Neuron (in vitro differentiated cells): ENCODE data around the gene FOXM1.

Experiments
- H2AFZ ChIP-seq: one replicate; pipeline ENCODE4 v1.6.1; 2013; ENCODE audit warnings: low read depth, mild to moderate bottlenecking, inconsistent platforms, low read length, moderate library complexity
- H3K27me3 ChIP-seq: one replicate; pipeline ENCODE4 v1.6.1; 2013; ENCODE audit warnings: low read length; ENCODE audit not compliant: insufficient read depth
- H3K36me3 ChIP-seq: one replicate; pipeline ENCODE4 v1.6.1; 2013; ENCODE audit warnings: low read length; ENCODE audit not compliant: insufficient read depth
- H3K4me1 ChIP-seq: one replicate; pipeline ENCODE4 v1.6.1; 2013; ENCODE audit warnings: low read length; ENCODE audit not compliant: insufficient read depth
- H3K4me3 ChIP-seq: 2 replicates; pipeline ENCODE4 v1.5.1; 2013; ENCODE audit warnings: mild to moderate bottlenecking, low read length, moderate library complexity
- H3K9me3 ChIP-seq: one replicate; pipeline ENCODE4 v1.6.1; 2013; ENCODE audit warnings: low read length

Gene FOXM1, protein sequence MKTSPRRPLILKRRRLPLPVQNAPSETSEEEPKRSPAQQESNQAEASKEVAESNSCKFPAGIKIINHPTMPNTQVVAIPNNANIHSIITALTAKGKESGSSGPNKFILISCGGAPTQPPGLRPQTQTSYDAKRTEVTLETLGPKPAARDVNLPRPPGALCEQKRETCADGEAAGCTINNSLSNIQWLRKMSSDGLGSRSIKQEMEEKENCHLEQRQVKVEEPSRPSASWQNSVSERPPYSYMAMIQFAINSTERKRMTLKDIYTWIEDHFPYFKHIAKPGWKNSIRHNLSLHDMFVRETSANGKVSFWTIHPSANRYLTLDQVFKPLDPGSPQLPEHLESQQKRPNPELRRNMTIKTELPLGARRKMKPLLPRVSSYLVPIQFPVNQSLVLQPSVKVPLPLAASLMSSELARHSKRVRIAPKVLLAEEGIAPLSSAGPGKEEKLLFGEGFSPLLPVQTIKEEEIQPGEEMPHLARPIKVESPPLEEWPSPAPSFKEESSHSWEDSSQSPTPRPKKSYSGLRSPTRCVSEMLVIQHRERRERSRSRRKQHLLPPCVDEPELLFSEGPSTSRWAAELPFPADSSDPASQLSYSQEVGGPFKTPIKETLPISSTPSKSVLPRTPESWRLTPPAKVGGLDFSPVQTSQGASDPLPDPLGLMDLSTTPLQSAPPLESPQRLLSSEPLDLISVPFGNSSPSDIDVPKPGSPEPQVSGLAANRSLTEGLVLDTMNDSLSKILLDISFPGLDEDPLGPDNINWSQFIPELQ

DNA sequence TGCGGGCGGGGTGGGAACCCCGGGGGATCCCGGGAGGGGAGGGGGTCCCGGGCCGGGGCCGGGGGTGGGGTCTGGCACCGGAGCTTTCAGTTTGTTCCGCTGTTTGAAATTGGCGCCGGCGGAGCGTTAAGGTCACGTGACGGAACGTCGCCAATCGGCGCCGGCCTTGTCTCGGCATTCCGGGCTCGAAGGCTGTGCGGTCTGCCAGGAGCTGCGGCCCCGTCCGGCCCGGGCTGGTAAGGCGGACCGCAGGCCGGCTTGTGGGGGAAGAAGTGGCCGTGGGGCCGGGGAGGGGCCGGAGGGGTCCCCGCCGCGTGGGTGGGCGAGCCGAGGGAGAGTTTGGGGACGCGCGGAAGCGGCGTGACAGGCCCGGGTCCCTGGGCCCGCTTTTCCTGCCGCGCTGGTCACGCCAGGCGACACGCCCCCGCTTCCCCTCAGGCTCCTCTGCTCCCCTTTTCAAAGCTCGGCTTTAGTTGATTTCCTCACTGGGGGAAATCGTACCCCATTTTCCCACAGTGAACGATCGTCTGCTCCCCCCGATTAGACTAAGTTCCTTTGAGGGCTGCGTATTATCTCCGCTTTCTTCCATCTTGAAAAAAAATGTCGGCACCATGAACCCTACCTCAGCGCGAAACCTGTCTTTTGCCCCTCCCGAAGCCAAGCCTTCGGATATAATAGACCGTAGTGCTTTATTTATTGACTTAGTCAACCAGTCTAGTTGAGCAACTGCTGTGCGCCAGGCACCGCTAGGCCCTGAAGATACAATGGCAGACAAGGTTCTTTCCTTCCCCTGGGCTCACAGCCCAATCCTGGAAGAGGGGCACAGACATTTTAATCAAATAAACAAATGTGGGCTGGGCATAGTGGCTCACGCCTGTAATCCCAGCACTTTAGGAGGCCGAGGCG is at the start of gene FOXM1, which contains the start of gene RHNO1:
Gene FOXM1 (minus strand): TSS at position 128 of the 906 bp plus-strand sequence. CDS start 2,696 bp downstream, outside the sequence.
Gene RHNO1 (plus strand): TSS at position 177 of the 906 bp plus-strand sequence. CDS start 8,144 bp downstream, outside the sequence.
- peak within 1 kb of the TSS; percentile 97 for H3K4me3 ChIP-seq
- H2AFZ ChIP-seq = peak within 1 kb of the TSS; percentile 67
- peaks cover 34% of the 10 kb centered on the region for H3K36me3 ChIP-seq
- no peaks in the 10 kb centered on the region for H3K27me3 ChIP-seq
- H3K4me1 ChIP-seq = peaks cover 16% of the 10 kb centered on the region
- H3K9me3 ChIP-seq = no peaks in the 10 kb centered on the region

DNA sequence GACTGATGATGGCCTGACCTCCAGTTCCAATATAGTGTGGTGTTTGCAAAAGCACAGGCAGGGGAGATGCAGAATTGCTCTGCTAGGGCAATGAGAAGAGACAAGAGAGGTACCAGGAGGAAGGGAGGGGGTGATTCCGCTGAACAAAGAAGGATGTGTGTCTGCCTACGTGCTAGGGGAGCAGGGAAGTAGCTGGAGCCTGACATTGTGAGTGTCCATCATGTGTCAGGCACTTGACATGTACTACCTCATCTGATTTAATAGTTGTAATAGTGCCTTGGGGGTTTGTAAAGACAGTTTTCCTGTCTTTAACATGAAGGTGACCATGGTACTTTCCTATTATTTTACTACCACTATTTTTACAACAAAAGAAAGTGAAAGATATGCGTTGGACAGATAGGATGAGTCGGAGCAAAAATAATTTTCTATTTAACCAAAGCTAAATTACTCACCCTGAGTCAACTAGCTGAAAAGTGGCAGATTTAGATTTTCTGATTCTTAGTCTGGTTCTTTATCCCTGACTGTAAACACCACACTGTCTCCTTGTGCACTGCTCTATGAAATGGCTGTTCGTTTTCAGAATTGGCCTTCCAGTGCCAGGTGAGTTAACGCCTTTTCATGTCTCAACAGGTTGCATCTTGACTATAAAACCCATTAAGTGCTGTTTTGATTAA is 48.5 kb upstream of the FOXM1 start:
- H2AFZ ChIP-seq = no peak overlapping the region
- H3K9me3 ChIP-seq = no peaks in the 10 kb centered on the region
- no peaks in the 10 kb centered on the region for H3K27me3 ChIP-seq
- no peaks in the 10 kb centered on the region for H3K4me1 ChIP-seq
- H3K36me3 ChIP-seq = peaks cover 62% of the 10 kb centered on the region
- no peak overlapping the region for H3K4me3 ChIP-seq

DNA sequence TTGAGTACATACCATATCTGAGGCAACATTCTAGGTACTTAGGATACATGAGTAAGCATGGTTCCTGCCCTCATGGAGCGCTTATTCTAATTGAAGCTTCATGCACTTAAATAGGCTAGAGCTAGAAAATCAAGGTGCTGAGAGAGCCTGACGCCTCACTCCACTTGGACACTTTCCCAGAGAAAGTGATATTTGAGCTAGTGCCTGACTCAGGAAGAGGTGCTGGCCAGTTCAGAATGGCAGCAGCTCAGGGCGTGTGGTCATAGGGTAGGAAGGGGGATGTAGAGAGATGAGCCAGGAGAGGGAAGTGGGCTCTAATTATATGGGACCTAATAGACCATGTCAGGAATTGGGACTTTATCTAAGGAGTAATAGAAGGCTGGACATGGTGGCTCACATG is 47.0 kb upstream of the FOXM1 start:
- no peak overlapping the region for H3K4me3 ChIP-seq
- no peak overlapping the region for H2AFZ ChIP-seq
- no peaks in the 10 kb centered on the region for H3K27me3 ChIP-seq
- no peaks in the 10 kb centered on the region for H3K9me3 ChIP-seq
- peaks cover 65% of the 10 kb centered on the region for H3K36me3 ChIP-seq
- H3K4me1 ChIP-seq = no peaks in the 10 kb centered on the region

DNA sequence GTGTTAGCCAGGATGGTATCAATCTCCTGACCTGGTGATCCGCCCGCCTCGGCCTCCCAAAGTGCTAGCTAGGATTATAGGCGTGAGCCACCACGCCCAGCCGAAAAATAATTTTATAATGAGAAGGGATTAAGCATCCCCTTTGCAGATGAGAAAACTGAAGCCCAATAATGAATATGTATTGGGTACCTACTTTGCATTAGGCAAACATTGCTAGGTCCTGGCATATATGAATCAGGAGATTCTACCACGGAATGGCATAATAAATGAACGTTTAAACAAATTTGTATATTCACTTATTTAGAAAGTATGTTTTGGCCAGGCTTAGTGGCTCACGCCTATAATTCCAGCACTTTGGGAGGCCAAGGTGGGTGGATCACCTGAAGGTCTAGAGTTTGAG is 46.1 kb upstream of the FOXM1 start:
- Histone ChIP-seq H3K4me3 (no peak overlapping the region), H3K9me3 (no peaks in the 10 kb centered on the region), H3K4me1 (no peaks in the 10 kb centered on the region), H3K36me3 (peaks cover 66% of the 10 kb centered on the region), H3K27me3 (no peaks in the 10 kb centered on the region), H2AFZ (no peak overlapping the region)

DNA sequence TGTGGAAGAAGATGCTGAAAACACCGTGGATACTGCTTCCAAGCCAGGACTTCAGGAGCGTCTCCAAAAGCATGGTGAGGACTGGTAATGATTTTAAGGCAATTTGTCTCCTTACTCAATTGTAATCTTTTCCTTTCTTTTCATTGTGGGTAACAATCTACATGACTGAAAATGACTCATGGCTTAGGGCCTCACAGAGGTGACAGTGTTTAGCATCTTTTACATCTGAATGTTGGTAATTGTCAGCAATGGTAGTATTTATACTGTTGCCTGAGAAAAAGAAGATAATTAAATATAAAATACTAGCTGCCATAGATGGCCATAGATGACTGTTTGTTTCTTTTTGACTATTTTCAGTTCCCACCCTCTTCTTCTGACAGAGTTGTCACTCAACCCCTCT is 45.4 kb upstream of the FOXM1 start:
- Histone ChIP-seq H3K4me3 (no peak overlapping the region), H3K36me3 (peaks cover 62% of the 10 kb centered on the region), H3K27me3 (no peaks in the 10 kb centered on the region), H3K9me3 (no peaks in the 10 kb centered on the region), H2AFZ (no peak overlapping the region), H3K4me1 (no peaks in the 10 kb centered on the region)

DNA sequence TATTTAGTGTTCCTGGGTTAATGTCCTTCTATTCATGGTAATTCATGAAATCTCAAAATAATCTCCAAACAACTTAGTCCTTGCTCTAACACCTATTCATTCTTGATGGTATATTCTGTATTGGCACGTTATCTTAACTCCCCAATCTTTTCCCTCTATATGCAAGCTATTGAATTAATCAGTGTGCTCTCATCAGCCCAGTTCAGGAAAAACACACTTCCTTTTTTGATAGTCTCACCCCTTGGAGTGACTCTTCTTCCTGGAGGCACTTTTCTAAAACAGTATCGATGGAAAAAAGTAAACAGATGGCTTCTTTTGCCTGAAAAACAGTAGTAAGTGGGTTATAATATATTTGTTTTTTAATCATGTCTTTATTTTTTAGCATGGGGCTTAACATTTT is 42.3 kb upstream of the FOXM1 start:
- Histone ChIP-seq H3K4me1 (no peaks in the 10 kb centered on the region), H3K27me3 (no peaks in the 10 kb centered on the region), H3K9me3 (no peaks in the 10 kb centered on the region), H3K36me3 (peaks cover 57% of the 10 kb centered on the region), H2AFZ (no peak overlapping the region), H3K4me3 (no peak overlapping the region)

DNA sequence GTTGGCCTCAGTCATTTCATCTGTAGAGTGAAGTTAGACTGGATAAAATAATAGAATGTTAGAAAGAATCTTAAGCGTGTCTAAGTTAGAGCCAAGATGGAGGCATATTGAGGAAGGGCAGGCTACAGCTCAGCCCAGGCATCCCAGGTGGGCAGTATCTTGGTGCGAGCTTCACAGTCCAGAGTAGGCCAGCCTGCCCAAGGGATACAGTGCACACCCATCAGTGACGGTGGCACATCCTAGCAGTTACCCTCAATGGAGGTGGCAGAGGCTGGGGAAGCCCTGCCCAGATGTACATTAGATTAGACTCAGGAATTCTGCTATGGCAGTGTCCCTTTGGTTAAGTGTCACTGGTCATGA is 35.2 kb upstream of the FOXM1 start:
- Histone ChIP-seq H2AFZ (no peak overlapping the region), H3K4me1 (no peaks in the 10 kb centered on the region), H3K4me3 (no peak overlapping the region), H3K27me3 (no peaks in the 10 kb centered on the region), H3K9me3 (no peaks in the 10 kb centered on the region), H3K36me3 (peaks cover 40% of the 10 kb centered on the region)

DNA sequence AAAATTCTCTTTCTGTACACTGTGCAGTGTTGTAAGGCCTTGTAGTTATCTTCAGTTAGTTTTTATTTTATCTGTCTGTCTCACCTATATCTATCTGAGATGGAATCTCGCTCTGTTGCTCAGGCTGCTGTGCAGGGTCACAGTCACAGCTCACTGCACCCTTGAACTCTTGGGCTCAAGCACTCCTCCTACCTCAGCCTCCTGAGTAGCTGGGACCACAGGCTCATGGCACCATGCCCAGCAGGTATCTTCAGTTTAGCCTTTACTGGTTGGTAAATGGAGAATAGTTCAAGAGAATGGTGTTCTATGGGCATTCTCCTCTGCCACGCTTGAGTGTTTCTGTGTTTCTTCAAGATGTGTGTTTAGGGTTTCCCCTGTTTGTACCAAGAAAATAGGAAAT is 27.3 kb upstream of the FOXM1 start:
- no peaks in the 10 kb centered on the region for H3K27me3 ChIP-seq
- peaks cover 3% of the 10 kb centered on the region for H3K36me3 ChIP-seq
- H2AFZ ChIP-seq = no peak overlapping the region
- no peak overlapping the region for H3K4me3 ChIP-seq
- H3K4me1 ChIP-seq = no peaks in the 10 kb centered on the region
- H3K9me3 ChIP-seq = no peaks in the 10 kb centered on the region

DNA sequence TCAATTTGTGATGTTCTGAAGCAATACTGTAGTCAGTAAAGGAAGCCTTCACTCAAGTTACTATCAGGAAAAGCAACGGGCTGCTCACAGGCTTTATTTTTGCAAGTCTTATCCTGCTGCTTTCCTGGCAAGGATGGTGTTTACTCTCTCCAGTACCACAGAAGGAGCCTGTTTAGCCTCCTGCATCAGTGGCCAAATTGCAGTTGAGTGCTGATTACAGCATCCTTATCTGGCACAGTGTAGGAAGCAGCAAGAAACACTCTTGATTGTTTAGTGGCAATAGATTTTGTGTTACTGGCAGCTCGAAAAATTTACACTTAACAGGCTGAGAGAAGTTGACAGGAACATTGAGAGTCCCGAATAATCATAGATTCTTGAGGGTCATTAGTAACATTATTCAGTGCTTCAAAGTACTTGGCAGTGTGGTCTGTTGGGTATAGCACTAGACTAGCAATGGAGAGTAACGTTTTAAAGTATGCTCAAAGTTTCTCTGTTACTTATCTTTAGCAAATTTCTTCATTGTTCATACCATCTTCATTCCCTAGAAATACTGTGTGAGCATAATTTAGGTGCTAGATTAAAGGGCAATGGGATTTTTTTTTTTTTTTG is 25.4 kb upstream of the FOXM1 start:
- Histone ChIP-seq H3K27me3 (no peaks in the 10 kb centered on the region), H3K4me3 (no peak overlapping the region), H2AFZ (no peak overlapping the region), H3K36me3 (peaks cover 2% of the 10 kb centered on the region), H3K9me3 (no peaks in the 10 kb centered on the region), H3K4me1 (no peaks in the 10 kb centered on the region)

DNA sequence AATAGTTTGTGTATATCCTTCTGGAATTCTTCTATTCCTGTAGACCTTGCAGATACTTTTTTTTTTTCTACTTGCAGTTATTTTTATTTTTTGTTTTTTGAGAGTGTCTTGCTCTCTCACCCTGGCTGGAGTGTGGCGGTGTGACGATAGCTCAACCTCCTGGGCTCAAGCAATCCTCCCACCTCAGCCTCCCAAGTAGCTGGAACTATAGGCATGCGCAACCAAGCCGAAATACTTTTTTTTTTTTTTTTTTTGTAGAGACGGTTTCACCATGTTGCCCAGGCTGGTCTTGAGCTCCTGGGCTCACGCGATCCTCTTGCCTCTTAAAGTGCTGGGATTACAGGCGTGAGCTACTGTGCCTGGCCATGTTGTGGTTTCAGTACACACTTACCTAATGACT is 23.7 kb upstream of the FOXM1 start:
- H3K9me3 ChIP-seq = no peaks in the 10 kb centered on the region
- H3K36me3 ChIP-seq = peaks cover 2% of the 10 kb centered on the region
- H2AFZ ChIP-seq = no peak overlapping the region
- H3K4me1 ChIP-seq = no peaks in the 10 kb centered on the region
- no peak overlapping the region for H3K4me3 ChIP-seq
- no peaks in the 10 kb centered on the region for H3K27me3 ChIP-seq

DNA sequence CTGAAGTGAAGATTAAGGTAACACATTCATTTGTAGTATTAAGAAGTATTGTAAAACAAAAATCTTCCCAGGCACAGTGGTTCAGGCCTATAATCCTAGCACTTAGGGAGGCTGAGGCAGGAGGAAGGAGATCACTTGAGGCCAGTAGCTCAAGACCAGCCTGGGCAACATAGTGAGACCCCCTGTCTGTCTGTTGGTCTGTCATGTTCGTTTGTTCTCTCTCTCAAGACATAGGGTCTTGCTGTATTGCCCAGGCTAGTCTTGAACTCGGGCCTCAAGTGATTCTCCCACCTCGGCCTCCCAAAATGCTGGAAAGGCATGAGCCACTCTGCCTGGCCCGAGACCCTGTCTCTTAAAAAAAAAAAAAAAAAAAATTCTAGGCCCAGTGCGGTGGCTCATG is 20.4 kb upstream of the FOXM1 start:
- Histone ChIP-seq H3K9me3 (no peaks in the 10 kb centered on the region), H3K4me3 (no peak overlapping the region), H3K36me3 (peaks cover 2% of the 10 kb centered on the region), H3K27me3 (no peaks in the 10 kb centered on the region), H3K4me1 (peaks cover 5% of the 10 kb centered on the region), H2AFZ (no peak overlapping the region)

DNA sequence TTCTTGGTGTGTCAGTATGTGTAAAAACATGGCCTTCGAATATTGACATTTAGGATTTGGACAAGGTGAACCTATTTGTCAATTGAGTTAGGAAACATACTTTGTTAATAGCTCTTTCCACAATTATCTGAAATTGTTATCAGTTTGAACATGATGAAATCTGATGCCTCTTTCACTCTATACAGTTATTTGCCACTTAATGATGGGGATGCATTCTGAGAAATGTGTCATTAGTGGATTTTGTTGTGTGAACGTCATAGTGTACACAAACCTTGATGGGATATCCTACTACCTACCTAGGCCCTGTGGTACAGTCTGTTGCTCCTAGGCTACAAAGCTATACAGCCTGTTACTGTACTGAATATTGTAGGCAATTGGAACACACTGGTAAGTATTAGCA is 18.5 kb upstream of the FOXM1 start:
- Histone ChIP-seq H3K9me3 (no peaks in the 10 kb centered on the region), H3K4me1 (peaks cover 5% of the 10 kb centered on the region), H2AFZ (no peak overlapping the region), H3K4me3 (no peak overlapping the region), H3K27me3 (no peaks in the 10 kb centered on the region), H3K36me3 (peaks cover 2% of the 10 kb centered on the region)
